K562 (cell line): ENCODE results near the gene FRRS1L. TPM values are rescaled to one million over a fixed set of nuclear protein-coding genes. Genes with fewer than 3 reads are reported as not detected.

Source experiments
- CC2D1A ChIP-seq: fragments of 450-650 bp; IDR thresholded peaks from 2 replicates; pipeline ENCODE4 v1.6.1; 2017; ENCODE audit warnings: mild to moderate bottlenecking
- CEBPG ChIP-seq, 3 experiments: fragments of 200-800 bp in 1 of 3; sonication (Bioruptor generic) in 1 of 3; sonication (generic) in 1 of 3; formaldehyde crosslinking in 1 of 3; IDR thresholded peaks in 2 of 3; conservative IDR thresholded peaks in 1 of 3; 2 replicates each; pipeline versions ENCODE4 v1.6.1 to v1.8.0; 2016 to 2022; ENCODE audit warnings: missing compliant biosample characterization in 2 of 3, missing genetic modification characterization in 2 of 3, mild to moderate bottlenecking in 1 of 3, missing genetic modification reagents in 1 of 3
- CREB3L1 ChIP-seq: fragments of 450-650 bp; IDR thresholded peaks from 2 replicates; pipeline ENCODE4 v1.6.1; 2014; ENCODE audit warnings: low read depth, mild to moderate bottlenecking, moderate library complexity, borderline replicate concordance
- EZH2 ChIP-seq: IDR thresholded peaks from 2 replicates; pipeline ENCODE4 v1.6.1; 2012; ENCODE audit warnings: low read depth, mild to moderate bottlenecking, inconsistent platforms, low read length, borderline replicate concordance
- FOSL1 ChIP-seq: fragments of 200-800 bp; sonication (Bioruptor generic); conservative IDR thresholded peaks from 2 replicates; pipeline ENCODE4 v1.6.1; 2016; ENCODE audit warnings: missing genetic modification characterization, missing compliant biosample characterization
- GABPB2 ChIP-seq: fragments of 250-450 bp; sonication (Bioruptor Pico); conservative IDR thresholded peaks from 2 replicates; pipeline ENCODE4 v1.5.1; 2021; ENCODE audit warnings: mild to moderate bottlenecking
- HDAC1 ChIP-seq, 2 experiments: fragments of 450-650 bp; IDR thresholded peaks; 2 replicates each; pipeline ENCODE4 v1.6.1; 2016 to 2017; ENCODE audit warnings: inconsistent platforms in 1 of 2, mild to moderate bottlenecking in 1 of 2, moderate library complexity in 1 of 2
- ID3 ChIP-seq, 2 experiments: fragments of 250-450 bp in 1 of 2; fragments of 450-650 bp in 1 of 2; sonication (Bioruptor Pico) in 1 of 2; IDR thresholded peaks; 2 replicates each; pipeline versions ENCODE4 v1.6.1 to v1.8.0; 2016 to 2021; ENCODE audit warnings: mild to moderate bottlenecking in 2 of 2, moderate library complexity in 2 of 2, missing compliant biosample characterization in 1 of 2, missing genetic modification characterization in 1 of 2
- JUN ChIP-seq, 2 experiments: sonication (generic) in 1 of 2; formaldehyde crosslinking in 1 of 2; IDR thresholded peaks; 2 replicates each; pipeline versions ENCODE4 v1.6.1 to v1.8.0; 2012 to 2022; ENCODE audit warnings: borderline replicate concordance in 2 of 2, mild to moderate bottlenecking in 2 of 2, improper control_type of control experiment in 1 of 2, low read depth in 1 of 2, low read length in 1 of 2, missing genetic modification reagents in 1 of 2
- LARP7 ChIP-seq: fragments of 450-650 bp; IDR thresholded peaks from 2 replicates; pipeline ENCODE4 v1.6.1; 2016
- MAX ChIP-seq: sonication (generic); formaldehyde crosslinking; IDR thresholded peaks from 2 replicates; pipeline ENCODE4 v1.9.0; 2022; ENCODE audit warnings: mild to moderate bottlenecking, missing genetic modification reagents
- MTA1 ChIP-seq: fragments of 450-650 bp; IDR thresholded peaks from 2 replicates; pipeline ENCODE4 v1.6.1; 2017; ENCODE audit warnings: borderline replicate concordance
- MTA3 ChIP-seq: fragments of 450-650 bp; formaldehyde crosslinking; IDR thresholded peaks from 2 replicates; pipeline ENCODE4 v1.6.1; 2017; ENCODE audit warnings: mild to moderate bottlenecking, borderline replicate concordance
- NCOA1 ChIP-seq: fragments of 450-650 bp; IDR thresholded peaks from 2 replicates; pipeline ENCODE4 v1.6.1; 2016; ENCODE audit warnings: low read depth
- NONO ChIP-seq, 2 experiments: fragments of 200-400 bp in 1 of 2; fragments of 450-650 bp in 1 of 2; formaldehyde crosslinking in 1 of 2; IDR thresholded peaks; 2 replicates each; pipeline ENCODE4 v1.6.1; 2017; ENCODE audit warnings: low read depth in 2 of 2, mild to moderate bottlenecking in 2 of 2, moderate library complexity in 2 of 2, low read length in 1 of 2
- PML ChIP-seq: IDR thresholded peaks from 2 replicates; pipeline ENCODE4 v1.6.1; 2012; ENCODE audit warnings: low read length, inconsistent platforms
- STAG1 ChIP-seq: sonication (generic); formaldehyde crosslinking; IDR thresholded peaks from 2 replicates; pipeline ENCODE4 v1.5.0; 2020; ENCODE audit warnings: missing genetic modification reagents, borderline replicate concordance
- ZNF253 ChIP-seq: fragments of 250-450 bp; sonication (Bioruptor Pico); conservative IDR thresholded peaks from 2 replicates; pipeline ENCODE4 v1.6.1; 2021; ENCODE audit warnings: mild to moderate bottlenecking
- ZNF592 ChIP-seq: fragments of 450-650 bp; IDR thresholded peaks from 2 replicates; pipeline ENCODE4 v1.6.1; 2017; ENCODE audit warnings: antibody characterized with exemption, mild to moderate bottlenecking
- polyA plus RNA-seq, 8 experiments: library from polyadenylated mRNA; depleted of rRNA in 4 of 8; stranded (reverse) in 5 of 8; unstranded in 3 of 8; fragments of >200 nt; fragmentation: Nextera tagmentation in 2 of 8; fragmentation: Illumina TruSeq in 1 of 8; extraction: Ambion mirVana in 2 of 8; extraction: Trizol in 1 of 8; gene quantifications; 2 replicates each; pipeline versions ENCODE4 v1.2.1 to v1.2.3, GENCODE V29; 2011 to 2014; ENCODE audit warnings: inconsistent platforms in 1 of 8, missing spikeins in 1 of 8
- total RNA-seq, 7 experiments: library from RNA; depleted of rRNA in 6 of 7; stranded (reverse); fragments of >200 nt in 6 of 7; fragmentation: Illumina TruSeq in 2 of 7; extraction: Trizol in 2 of 7; gene quantifications; 2 replicates each; pipeline versions ENCODE4 v1.2.1 to v1.2.3, GENCODE V29; 2011 to 2021; ENCODE audit warnings: low replicate concordance in 1 of 7

The FRRS1L gene
- total and polyA plus RNA-seq, 9 of the 15 experiments (the other 6 are each of a cell fraction or from before 2014, with no cell fraction given) = under 0.01 to 0.04 (median 0.03) TPM; not detected in 5

GRCh38 chr9:109122726-109123621 lies 44.1 kb downstream of the FRRS1L start (continued):
- TF ChIP-seq CREB3L1 (peak; percentile 19; the same call in 1 of the 2 replicates), ZNF592 (peak; percentile 82), MTA1 (peak; percentile 78; the same call in 1 of the 2 replicates), FOSL1 (peak; percentile 20; the same call in 1 of the 2 replicates), CC2D1A (0 out of 2 replicates have a peak, but pooled peaks have one; percentile 18), MTA3 (peak; percentile 80), ID3 (CRISPR knock-in tag; IDR thresholded peaks at IDR 0.05) (no peak), ID3 (tag; IDR thresholded peaks at IDR 0.05) (0 out of 2 replicates have a peak, but pooled peaks have one; percentile 42), STAG1 (CRISPR knock-in tag) (no peak), PML (peak; percentile 44; the same call in 1 of the 2 replicates), LARP7 (peak; percentile 33; the same call in 1 of the 2 replicates), EZH2 (no peak), JUN (IDR thresholded peaks at IDR 0.05; ENCODE audit: borderline replicate concordance, low read depth, low read length) (0 out of 2 replicates have a peak, but pooled peaks have one; percentile 9), JUN (CRISPR knock-in tag; IDR thresholded peaks at IDR 0.05; ENCODE audit: borderline replicate concordance) (no peak), CEBPG (CRISPR knock-in tag; IDR thresholded peaks at IDR 0.05) (peak; percentile 91), CEBPG (tag; conservative IDR thresholded peaks at IDR 0.05 in 1 of 2, IDR thresholded peaks at IDR 0.05 in 1 of 2) (peak; percentile 91 to 97), ZNF253 (CRISPR knock-in tag) (no peak), NCOA1 (peak; percentile 39; the same call in 1 of the 2 replicates), GABPB2 (CRISPR knock-in tag) (no peak), NONO (IDR thresholded peaks at IDR 0.05; ENCODE audit: low read depth in 2 of 2, low read length in 1 of 2) (no peak), MAX (CRISPR knock-in tag) (no peak), HDAC1 (IDR thresholded peaks at IDR 0.05) (peak in 1 of 2 experiments; percentile 76; a peak in 2 of 4 replicates)
